DMS 273 (cell line): Measurements from ENCODE around the gene NUDT13.

Source experiments
- DNase-seq: peaks from one replicate; lab custom pipeline; 2025; ENCODE audit not compliant: unreplicated experiment; lab: John Stamatoyannopoulos, UW

The NUDT13 gene

GRCh38 chr10:73110345-73110849 lies at the start of gene NUDT13:
Gene NUDT13 (plus strand): TSS chr10:73110455. CDS start chr10:73114366, 3,911 bp downstream.
- no peak for DNase-seq

- peak; percentile 51 for DNase-seq
Measured at GRCh38 chr10:73060738-73061635, 49.3 kb upstream of the NUDT13 start.

DNA sequence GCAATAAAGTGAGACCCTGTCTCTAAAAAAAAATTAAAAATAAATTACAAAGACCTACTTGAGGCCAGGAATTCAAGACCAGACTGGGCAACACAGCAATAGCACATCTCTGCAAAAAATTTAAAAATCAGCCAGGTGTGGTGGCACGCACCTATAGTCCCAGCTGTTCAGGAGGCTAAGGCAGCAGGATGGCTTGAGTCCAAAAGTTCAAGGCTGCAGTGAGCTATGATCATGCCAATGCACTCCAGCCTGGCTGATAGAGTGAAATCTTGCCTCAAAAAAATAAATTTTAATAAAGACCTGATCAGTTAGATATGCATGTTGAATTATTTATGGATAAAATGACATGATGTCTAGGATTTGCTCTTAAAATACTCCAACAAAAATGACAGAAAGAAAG lies 48.5 kb upstream of the NUDT13 start:
- DNase-seq: no peak

GRCh38 chr10:73065441-73065840 lies 44.8 kb upstream of the NUDT13 start:
- DNase-seq: no peak

GRCh38 chr10:73073627-73074026 lies 36.6 kb upstream of the NUDT13 start:
- no peak for DNase-seq

DNA sequence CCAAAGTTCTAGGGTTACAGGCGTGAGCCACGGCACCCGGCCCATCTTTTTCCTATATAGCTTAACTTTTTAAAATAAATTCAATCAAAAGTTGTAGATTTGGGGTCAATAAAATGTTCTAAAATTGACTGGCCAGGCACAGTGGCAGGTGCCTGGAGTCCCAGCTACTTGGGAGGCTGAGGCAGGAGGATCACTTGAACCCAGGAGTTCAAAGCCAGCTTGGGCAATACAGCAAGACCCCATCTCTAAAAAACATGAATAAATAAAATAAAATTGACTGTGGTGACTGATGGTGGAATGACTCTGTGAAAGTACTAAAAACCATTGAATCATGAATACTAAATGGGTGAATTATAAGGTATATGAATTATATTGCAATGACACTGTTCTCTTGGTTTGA lies 34.4 kb upstream of the NUDT13 start:
- DNase-seq: no peak

DNA sequence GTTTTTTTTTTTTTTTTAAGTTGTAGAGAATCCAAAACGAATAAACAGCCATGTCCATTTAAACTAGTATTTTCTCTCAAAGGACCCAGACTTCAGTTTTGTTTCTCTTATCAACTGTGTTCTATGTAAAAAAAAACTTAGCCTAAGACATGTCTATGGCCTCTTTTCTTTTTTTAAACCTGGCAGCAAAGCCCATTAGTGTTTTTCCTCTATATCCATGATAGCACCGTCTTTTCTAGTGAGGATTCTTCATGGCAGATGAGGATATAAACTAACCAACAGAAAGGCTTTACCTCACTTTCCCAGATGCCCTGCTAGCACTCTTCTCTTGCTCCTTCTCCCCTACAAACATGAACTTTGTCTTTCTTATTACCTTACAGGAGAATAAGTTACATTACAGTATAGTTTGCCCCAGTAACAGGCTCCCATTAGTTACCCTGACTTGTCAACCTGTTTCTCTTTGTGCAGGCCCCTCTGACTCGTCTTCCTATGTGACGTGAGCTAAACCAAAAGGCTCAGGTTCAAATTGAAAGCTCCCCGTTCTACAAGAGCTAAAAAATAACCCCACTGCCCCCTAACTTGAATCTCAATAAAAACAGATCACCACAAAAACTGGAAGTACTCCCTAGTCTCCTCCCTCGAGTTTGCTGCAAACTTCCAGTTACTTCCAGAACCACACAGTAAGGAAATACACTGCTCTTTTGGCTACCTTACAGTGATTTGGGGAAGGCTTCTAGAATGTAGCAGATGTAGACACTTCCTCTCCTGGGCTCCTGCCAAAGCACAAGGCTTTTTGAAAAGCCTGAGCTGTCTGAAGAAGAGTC lies 33.7 kb upstream of the NUDT13 start:
- DNase-seq: peak; percentile 53

GRCh38 chr10:73079779-73080541 lies 30.3 kb upstream of the NUDT13 start:
- no peak for DNase-seq

GRCh38 chr10:73083221-73083620 lies 27.0 kb upstream of the NUDT13 start:
- no peak for DNase-seq

DNA sequence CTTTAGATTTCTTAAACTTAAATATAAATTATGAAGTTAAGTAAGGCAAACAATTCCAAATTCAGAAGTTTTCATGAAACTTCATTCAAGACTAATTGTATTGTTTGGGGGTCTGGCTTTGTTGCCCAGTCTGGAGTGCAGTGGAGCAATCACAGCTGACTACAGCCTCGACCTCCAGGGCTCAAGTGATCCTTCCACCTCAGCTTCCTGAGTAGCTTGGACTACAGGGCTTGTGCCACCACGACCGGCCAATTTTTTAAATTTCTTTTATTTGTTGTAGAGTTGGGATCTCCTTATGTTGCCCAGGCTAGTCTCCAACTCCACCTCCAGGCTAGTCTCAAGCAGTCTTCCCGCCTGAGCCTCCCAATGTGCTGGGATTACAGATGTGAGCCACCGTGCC lies 26.0 kb upstream of the NUDT13 start:
- DNase-seq: no peak

DNA sequence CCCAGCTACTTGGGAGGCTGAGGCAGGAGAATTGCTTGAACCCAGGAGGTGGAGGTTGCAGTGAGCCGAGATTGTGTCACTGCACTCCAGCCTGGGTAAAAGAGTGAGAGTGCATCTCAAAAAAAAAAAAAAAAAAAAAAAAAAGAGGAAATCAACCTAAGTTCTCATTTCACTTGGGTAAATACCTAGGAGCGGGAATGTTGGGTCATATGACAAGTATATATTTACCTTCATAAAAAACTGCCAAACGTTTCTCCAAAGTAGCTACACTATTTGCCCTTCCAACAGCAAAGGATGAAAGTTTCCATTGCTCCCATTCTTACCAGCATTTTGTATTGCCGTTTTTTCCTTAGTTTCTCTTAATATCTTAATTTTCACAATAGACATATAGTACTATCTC lies 23.4 kb upstream of the NUDT13 start:
- no peak for DNase-seq

- DNase-seq: no peak
Measured at GRCh38 chr10:73088304-73088703, 22.0 kb upstream of the NUDT13 start.

DNA sequence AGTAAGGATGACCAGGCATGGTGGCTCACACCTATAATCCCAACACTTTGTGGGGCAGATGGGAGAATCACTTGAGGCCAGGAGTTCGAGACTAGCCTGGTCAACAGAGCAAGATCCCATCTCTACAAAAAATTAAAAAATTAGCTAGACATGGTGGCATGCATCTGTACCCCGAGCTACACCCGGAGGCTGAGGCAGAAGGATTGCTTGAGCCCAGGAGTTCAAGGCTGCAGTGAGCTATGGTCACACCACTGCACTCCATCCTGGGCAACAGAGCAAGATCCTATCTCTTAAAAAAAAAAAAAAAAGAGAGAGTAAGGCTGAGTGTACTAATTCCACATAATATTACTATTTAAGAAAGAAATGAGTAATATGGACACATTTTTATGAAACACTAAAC lies 17.4 kb upstream of the NUDT13 start:
- no peak for DNase-seq

GRCh38 chr10:73093922-73094850 lies 16.1 kb upstream of the NUDT13 start:
- DNase-seq: no peak

DNA sequence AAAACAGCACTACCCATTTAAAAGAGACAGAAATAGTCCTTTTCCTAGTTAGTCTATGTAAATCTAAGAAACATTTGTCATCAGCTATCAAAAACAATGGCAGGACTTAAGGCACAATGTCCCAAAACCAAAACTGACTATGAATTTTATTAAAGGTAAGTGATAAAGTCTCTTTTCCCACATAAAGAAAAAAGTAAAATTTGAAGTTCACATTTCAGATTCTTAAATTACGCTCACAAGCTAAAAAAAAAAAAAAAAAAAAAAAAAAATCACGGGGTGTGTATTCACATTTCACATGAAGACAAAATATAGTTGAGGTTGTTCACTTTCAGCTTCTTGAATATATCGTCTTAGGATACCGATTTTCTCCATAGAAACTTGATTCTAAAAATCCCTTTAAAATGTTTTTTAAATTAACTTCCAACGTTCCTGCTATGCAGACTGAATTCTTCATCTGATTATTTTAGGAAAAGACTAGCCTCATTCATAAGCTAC lies 15.2 kb upstream of the NUDT13 start:
- DNase-seq: no peak

- peak; percentile 62 for DNase-seq
Measured at GRCh38 chr10:73095481-73096021, 14.7 kb upstream of the NUDT13 start.

- DNase-seq: peak; percentile 79
Measured at GRCh38 chr10:73096041-73096448, 14.2 kb upstream of the NUDT13 start.

- peak; percentile 96 for DNase-seq
Measured at GRCh38 chr10:73096449-73097304, 13.6 kb upstream of the NUDT13 start, which contains the start of gene P4HA1. Gene P4HA1 (minus strand): TSS chr10:73096866. CDS start chr10:73074883, 21,983 bp downstream.

DNA sequence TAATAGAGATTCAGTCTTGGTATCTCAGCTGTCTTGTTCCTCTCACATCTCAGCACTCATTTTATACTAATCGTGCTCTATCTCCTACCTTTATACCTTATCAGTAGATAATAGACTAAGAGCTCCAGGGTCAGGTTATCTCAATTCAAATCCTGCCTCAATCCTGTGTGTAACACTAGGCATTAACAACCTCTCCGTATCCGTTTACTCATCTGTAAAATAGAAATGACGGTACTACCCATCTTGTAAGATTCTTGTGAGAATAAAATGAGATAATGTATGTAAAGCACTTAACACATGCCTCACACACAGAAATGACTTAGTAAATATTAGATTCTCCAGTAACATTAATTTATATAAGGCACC lies 13.0 kb upstream of the NUDT13 start:
- no peak for DNase-seq
